Activated CD8-positive, alpha-beta memory T cell treated with anti-CD3 and anti-CD28 coated beads for 4 hours (primary cell): ENCODE results near the gene PIRT.

Experiments used
- DNase-seq, 2 donors: peaks; one replicate each; pipeline ENCODE4 v3.0.0-alpha.2; 2020; ENCODE audit warnings: low read depth in 2 of 2

The PIRT gene

DNA sequence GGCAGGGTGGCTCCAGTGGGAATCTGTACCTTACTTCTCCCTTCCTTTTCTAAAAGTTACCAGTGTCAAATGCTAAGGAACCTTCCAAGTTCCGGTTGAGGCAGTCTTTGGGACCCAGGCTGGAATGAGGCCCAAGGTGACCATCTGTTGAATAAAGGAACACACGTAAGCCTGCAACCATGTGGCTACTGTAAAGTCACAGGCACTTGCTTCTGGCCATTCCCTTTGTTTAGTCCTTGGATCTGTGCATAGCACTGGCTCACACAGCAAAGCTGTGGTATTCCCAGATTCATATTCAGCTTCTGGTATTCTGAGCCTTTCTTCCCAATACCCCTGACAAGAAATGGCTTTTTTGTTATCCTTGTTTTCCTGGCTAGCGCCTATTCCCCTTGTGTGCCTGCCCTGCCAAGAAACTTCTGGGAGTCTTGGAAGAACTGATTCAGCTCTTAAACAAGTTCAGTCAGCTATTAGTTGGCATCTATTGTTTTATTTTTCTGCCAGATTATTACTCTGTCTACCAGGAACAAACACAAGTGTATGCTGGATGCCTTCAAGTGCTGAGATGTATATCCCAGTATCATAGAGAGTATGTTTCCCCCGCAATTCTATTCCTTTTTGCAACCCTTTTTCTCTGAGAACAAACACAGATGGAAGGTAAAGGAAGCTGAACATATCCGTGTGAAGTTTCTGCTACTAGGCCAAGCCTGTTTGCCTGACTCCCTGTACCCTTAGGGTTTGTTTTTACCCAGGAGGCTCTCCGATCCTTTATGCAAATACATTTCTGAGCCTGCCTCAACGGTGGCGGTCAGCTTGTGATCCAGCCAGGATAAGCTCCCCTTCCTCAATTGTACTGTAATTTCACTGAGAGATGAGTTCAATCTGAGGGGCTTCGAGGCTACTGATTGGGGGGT, 47.1 kb downstream of the PIRT start:
- DNase-seq, result no peak

DNA sequence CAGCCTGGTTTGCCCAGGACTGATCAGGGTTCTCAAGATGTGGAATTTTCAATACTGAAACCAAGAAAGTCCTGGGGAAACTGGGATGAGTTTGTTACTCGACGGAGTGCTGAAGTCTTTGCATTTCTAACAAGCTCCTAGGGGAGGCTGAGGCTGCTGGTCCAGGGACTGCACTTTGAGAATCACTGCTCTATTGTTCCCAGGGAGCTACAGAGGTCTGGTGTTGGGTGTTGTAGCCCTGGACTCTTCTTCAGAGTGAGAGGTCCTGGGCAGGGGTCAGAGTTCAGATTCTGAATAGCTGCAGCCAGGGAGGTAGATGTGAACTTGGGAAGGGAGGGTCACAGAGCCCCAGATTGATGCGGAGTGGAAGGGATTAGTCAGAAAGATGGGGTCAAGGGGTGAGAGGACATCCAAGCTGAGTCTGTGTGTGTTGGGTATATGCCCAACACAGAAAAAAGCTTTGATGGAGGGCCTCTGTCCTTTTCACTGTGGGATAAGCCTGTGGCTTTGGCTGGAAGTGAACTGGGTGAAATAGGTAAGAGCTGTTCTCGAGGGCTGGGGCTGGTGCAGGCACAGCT, 48.1 kb downstream of the PIRT start:
- DNase-seq, result no peak

DNA sequence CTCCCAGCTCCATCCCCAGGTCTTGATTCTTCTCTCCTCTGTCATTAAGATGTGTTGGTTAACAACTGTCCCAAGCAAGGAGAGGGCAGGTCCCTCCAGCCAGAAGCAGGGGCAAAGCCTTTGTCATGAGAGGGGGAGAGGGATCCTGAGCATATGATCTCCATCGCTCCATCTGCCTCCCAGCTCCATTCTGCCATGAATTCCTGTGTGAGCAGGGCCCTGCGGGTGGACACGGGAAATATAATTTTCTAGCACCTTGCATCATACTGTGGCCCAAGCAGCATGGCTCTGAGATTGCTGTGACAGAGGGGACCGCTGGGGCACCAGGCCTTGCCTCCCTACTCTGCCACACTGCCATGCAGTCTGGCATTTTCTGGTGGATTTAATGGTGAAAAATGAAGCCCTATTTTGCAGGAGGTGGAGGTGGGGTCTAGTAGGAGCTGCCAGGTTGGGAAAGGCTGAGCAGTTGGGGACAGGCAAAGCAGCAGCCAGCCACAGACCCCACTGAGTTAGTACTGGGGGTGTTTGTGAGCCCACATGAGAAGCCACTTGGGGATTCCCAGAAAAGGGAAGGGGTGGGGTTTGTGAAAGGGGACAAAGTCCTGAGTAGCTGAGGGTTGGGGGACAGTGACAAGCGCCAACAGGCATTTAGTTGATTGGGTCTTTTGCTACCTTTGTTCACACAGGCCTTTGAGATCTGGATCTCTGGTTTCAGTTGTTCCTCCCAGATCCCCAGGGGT, 50.4 kb downstream of the PIRT start:
- no peak for DNase-seq

DNA sequence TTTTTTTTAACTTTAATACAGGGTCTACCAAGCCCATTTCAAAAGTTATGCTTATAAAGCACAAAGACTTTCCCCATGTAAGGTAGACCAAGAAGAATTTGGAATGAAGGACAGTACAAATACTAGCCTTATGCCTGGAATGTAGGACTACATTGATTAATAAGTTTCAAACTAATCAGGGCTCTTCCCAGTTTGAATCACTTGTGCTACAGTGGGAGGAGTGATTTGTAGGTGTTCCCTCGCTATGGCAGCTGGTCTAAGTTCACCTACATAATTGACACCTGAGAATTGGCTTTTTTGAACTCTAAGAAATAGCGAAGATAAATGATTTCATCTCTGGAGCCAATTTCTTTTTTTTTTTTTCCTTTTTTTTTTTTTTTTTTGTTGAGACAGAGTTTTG, 52.6 kb downstream of the PIRT start:
- no peak for DNase-seq

DNA sequence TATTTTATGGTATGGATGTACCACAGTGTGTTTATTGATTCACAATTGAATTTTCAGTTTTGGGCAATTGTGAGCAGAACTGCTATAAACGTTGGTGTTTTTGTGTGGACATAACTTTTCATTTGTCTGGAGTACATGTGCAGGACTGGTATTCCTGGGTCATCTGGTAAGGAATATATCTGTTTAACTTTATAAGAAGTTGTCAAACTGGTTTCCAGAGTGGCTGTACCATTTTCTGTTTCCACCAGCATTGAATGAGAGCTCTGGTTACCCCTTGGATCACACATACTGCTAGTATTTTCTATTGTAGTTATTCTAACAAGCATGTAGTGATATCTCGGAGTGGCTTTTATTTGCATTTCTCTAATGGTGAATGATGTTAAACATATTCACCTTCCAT, 58.3 kb downstream of the PIRT start:
- DNase-seq, result no peak

DNA sequence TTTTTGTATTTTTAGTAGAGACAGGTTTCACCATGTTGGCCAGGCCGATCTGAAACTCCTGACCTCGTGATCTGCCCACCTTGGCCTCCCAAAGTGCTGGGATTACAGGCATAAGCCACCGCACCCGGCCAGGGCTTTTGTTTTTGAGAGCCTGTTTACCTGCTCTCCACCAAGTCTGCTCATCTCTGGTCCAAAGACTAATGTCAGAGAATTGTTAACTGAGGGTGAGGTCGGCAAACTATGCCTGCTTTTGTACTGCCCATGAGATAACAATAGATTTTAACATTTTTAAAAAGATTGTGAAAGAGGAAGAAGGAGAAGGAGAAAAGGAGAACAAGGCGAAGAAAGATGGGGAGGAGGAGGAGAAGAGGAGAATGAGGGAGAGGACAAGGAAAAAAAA, 60.0 kb downstream of the PIRT start:
- DNase-seq, result no peak

DNA sequence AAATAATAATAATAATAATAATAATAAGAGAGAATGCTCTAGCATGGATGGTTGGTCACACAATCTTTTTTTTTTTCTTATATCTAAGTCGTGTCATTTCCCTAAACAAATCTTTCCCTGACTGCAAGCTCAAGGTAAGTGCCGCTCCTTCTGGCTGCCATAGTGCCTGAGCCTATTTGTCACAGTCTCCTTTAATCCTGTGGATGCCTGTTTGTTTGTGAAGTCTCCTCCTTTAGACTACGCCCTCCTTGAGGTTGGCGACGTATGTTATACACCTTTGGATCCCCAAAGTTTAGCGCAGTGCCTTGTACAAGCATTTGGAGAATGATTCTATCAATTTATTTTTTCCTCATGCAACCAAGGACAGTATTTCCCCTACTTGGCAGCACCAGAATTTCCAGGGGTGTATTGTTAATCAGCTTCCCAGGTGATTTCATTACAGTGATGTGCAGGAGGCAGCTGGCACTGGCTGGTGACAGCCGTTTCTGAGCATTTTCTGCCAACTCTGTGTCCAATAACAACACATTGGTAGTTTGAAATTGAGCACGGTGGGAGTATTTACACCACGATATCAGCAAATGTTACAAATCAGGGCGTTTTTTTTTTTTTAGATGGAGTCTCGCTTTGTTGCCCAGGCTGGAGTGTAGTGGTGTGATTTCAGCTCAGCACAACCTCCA, 60.6 kb downstream of the PIRT start:
- DNase-seq, result no peak

DNA sequence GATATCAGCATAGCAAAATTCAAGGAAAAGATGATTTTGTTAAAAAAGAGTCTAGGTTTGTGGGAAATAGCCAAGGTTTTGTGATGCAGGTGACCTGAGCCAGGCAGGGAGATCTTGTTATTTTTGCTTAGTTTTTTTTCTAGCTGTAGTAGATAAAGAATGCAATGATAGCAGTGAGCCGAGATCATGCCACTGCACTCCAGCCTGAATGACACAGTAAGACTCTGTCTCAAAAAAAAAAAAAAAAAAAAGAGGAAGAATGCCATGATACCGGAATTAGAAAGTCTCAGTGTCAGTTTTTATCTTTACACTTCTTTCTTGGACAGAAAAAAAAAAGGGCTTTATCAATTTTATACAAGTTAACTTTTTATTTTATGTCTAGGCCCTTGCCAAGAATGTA, 61.5 kb downstream of the PIRT start:
- DNase-seq, result no peak

DNA sequence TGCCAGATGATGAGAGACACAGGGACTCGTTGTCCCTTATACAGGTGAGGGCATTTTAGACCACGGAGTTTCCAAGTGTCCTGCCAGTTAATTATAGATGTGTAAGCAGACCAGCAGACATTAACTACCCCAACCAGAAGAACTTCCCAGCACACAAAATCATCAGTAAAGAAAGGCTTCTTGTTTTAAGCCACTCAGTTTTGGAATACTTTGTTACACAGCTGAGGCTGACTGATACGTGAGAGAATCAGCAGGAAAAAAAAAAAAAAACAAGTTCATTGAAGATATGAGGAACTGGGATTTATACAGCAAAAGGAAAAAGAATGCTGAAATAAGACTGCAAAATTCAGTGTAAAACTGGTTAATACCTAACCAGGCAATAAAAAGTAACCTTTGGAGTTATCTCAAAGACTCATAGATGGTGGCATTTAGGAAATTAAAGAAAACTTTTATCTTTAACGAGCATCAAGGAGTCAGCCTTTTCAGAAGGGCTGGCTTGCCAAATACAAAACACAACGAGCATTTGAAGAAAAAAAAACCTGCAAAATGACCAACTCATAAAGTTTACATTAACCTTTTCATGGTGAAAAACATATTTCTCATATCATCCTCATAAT, 62.0 kb downstream of the PIRT start:
- no peak for DNase-seq

DNA sequence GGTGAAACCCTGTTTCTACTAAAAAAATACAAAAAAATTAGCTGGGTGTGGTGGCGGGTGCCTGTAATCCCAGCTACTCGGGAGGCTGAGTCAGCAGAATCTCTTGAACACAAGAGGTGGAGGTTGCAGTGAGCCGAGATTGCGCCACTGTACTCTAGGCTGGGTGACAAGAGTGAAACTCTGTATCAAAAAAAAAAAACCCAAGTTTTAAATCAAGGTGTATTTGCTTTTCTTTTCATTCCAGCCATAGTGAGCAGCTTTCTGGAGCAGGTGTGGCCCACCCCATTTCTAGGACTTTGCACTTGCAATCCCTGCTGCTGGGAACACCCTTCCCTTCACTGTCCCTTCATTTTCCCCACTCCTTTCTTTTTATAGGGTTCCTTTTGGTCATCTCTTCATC, 62.8 kb downstream of the PIRT start:
- DNase-seq, result no peak

DNA sequence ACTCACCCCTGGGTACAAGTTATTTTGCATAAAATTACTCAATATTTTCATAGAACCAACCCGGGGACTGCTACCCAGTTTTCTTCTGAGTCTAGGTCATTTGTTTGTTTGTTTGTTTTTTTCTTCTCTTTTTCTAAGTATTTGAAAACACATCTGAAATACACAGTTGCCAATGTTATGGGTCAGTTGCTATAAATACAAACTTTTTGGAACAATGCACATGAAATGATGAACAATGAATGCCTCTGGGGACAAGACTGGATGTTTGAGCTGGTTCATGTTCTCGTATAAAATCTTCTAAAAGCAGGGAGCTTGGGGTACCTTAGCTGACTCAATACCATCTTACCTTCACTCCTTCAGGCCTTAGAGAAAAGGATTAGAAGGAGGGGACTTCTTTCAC, 64.5 kb downstream of the PIRT start:
- no peak for DNase-seq
